Measurements from ENCODE around the gene KCNAB1.

KCNAB1 gene

GRCh38 chr3:156349978-156350377, 229.6 kb downstream of the KCNAB1 start:
- H3K4me1 ChIP-seq (ENCODE audit: control insufficient read depth, insufficient read depth, low read length) = peaks cover 5% of the 10 kb centered on the region
- H3K27ac ChIP-seq (ENCODE audit: low read depth, low read length) = no peak overlapping the region
- no peak overlapping the region for H3K9ac ChIP-seq (ENCODE audit: low read depth, low read length)
- H3K4me3 ChIP-seq (ENCODE audit: low read depth, low read length) = no peak overlapping the region
- H3K27me3 ChIP-seq (ENCODE audit: control insufficient read depth, insufficient read depth, low read length) = no peaks in the 10 kb centered on the region
- H3K36me3 ChIP-seq (ENCODE audit: control insufficient read depth, insufficient read depth, low read length) = no peaks in the 10 kb centered on the region; the same call in 1 of the 2 replicates
- no peaks in the 10 kb centered on the region for H3K9me3 ChIP-seq (ENCODE audit: control insufficient read depth, insufficient read depth, low read length)

DNA sequence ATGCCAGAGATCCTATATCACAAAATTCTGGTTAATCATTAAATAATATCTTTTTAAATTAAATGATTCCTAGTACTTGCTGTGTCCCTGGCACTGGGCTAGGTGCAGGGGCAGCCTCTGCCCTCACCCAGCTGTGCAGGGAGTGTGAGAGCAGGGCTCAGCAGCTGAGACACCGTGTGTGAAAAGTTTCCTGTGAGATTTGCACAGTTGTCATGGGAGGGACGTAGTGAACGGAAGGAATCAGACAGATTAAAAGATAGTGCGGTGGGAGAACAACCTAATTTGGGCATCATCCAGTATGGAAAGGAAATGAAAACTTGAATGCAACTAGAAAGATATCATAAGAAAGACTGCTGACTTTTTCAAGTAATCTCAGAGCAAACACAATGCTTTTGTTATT, 230.4 kb downstream of the KCNAB1 start:
- H3K4me3 ChIP-seq (ENCODE audit: low read depth, low read length) = no peak overlapping the region
- no peaks in the 10 kb centered on the region for H3K9me3 ChIP-seq (ENCODE audit: control insufficient read depth, insufficient read depth, low read length)
- H3K4me1 ChIP-seq (ENCODE audit: control insufficient read depth, insufficient read depth, low read length) = peaks cover 10% of the 10 kb centered on the region
- no peak overlapping the region for H3K27ac ChIP-seq (ENCODE audit: low read depth, low read length)
- H3K9ac ChIP-seq (ENCODE audit: low read depth, low read length) = no peak overlapping the region
- H3K36me3 ChIP-seq (ENCODE audit: control insufficient read depth, insufficient read depth, low read length) = no peaks in the 10 kb centered on the region; the same call in 1 of the 2 replicates
- H3K27me3 ChIP-seq (ENCODE audit: control insufficient read depth, insufficient read depth, low read length) = no peaks in the 10 kb centered on the region

DNA sequence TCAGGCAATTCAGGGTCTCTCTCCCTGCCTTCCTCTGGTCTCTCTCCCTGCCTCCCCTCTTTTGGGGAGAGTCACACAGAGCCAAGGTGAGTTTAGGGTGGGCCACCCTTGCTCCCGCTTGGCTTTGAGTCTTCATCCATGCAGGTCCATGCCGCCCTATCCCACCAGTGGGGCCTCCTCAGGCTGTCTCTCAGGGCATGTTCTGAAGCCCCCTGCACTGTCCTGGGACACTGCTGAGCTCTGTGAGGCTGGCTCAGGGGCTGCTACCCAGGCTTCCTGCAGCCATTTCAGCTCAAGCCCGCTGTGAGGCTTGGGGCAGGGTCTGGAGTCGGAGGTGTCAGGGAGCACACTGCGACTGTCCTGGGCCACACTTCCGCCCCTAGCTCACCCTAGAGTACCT, 231.4 kb downstream of the KCNAB1 start:
- H3K36me3 ChIP-seq (ENCODE audit: control insufficient read depth, insufficient read depth, low read length) = no peaks in the 10 kb centered on the region; the same call in 1 of the 2 replicates
- H3K9ac ChIP-seq (ENCODE audit: low read depth, low read length) = no peak overlapping the region
- no peak overlapping the region for H3K4me3 ChIP-seq (ENCODE audit: low read depth, low read length)
- no peaks in the 10 kb centered on the region for H3K9me3 ChIP-seq (ENCODE audit: control insufficient read depth, insufficient read depth, low read length)
- peaks cover 10% of the 10 kb centered on the region for H3K4me1 ChIP-seq (ENCODE audit: control insufficient read depth, insufficient read depth, low read length)
- no peak overlapping the region for H3K27ac ChIP-seq (ENCODE audit: low read depth, low read length)
- H3K27me3 ChIP-seq (ENCODE audit: control insufficient read depth, insufficient read depth, low read length) = no peaks in the 10 kb centered on the region

- H3K9ac ChIP-seq (ENCODE audit: low read depth, low read length) = no peak overlapping the region
- H3K4me1 ChIP-seq (ENCODE audit: control insufficient read depth, insufficient read depth, low read length) = peaks cover 10% of the 10 kb centered on the region
- H3K27ac ChIP-seq (ENCODE audit: low read depth, low read length) = no peak overlapping the region
- no peaks in the 10 kb centered on the region for H3K9me3 ChIP-seq (ENCODE audit: control insufficient read depth, insufficient read depth, low read length)
- no peaks in the 10 kb centered on the region; the same call in 1 of the 2 replicates for H3K36me3 ChIP-seq (ENCODE audit: control insufficient read depth, insufficient read depth, low read length)
- no peaks in the 10 kb centered on the region for H3K27me3 ChIP-seq (ENCODE audit: control insufficient read depth, insufficient read depth, low read length)
- no peak overlapping the region for H3K4me3 ChIP-seq (ENCODE audit: low read depth, low read length)
Measured at GRCh38 chr3:156352728-156353127, 232.3 kb downstream of the KCNAB1 start.

DNA sequence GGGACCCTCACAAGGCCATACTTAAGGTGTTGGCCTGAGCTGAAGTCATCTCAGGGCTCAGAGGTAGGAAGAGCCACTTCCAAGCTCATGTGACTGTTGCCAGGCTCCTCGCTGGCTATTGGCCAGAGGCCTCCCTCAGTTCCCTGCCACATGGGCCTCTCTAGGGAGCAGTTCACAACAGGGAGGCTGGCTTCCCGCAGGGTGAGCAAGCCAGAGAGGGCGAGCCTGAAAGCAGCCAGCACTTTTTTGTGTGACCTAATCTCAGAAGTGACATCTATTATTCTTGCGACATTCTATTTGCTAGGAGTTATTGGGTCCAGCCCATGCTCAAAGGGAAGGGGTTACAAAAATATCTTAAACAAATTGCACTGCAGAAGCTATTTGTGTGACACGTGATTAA, 233.2 kb downstream of the KCNAB1 start:
- Histone ChIP-seq H3K36me3 (ENCODE audit: control insufficient read depth, insufficient read depth, low read length) (no peaks in the 10 kb centered on the region; the same call in 1 of the 2 replicates), H3K9me3 (ENCODE audit: control insufficient read depth, insufficient read depth, low read length) (no peaks in the 10 kb centered on the region), H3K4me3 (ENCODE audit: low read depth, low read length) (no peak overlapping the region), H3K9ac (ENCODE audit: low read depth, low read length) (no peak overlapping the region), H3K4me1 (ENCODE audit: control insufficient read depth, insufficient read depth, low read length) (peaks cover 17% of the 10 kb centered on the region), H3K27ac (ENCODE audit: low read depth, low read length) (no peak overlapping the region), H3K27me3 (ENCODE audit: control insufficient read depth, insufficient read depth, low read length) (no peaks in the 10 kb centered on the region)

DNA sequence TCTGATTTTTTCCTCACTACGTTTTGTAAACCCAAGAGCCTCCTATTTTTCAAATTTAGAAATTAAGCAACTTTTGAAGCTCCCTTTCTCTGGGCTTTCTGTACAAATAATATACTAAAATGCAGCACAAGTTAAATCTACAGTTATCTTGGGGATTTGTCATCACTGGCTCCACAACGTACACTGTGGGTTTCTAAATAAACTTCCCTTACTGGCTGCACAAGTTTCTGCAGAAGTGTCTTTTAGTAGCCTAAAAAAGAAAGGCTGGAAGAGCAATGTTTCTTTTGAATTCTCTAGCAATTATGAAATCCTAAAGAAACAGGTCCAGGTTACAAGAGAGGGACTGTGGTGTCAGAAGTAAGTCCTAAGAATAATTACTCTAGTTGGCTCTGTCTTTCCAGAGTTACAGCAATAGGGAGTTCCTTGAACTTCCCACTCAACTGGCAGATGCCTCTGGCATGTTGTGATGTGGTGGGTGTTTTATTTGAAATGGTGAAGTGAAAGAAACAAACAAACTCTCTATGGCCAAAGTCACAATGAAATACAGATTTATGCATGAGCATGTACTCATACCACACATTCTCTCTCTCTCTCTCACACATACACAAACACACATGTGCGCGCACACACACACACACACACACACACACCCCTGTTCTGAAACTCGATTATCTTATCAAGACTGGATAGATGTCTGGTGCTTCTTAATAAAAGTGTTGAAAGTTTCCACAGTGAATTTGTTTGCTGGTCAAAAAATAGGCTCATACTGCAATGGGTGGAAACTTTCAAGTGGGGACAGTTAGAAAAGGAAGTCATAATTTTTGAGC, 236.4 kb downstream of the KCNAB1 start:
- Histone ChIP-seq H3K9ac (ENCODE audit: low read depth, low read length) (no peak overlapping the region), H3K36me3 (ENCODE audit: control insufficient read depth, insufficient read depth, low read length) (no peaks in the 10 kb centered on the region; the same call in 1 of the 2 replicates), H3K27ac (ENCODE audit: low read depth, low read length) (no peak overlapping the region), H3K9me3 (ENCODE audit: control insufficient read depth, insufficient read depth, low read length) (no peaks in the 10 kb centered on the region), H3K27me3 (ENCODE audit: control insufficient read depth, insufficient read depth, low read length) (no peaks in the 10 kb centered on the region), H3K4me3 (ENCODE audit: low read depth, low read length) (no peak overlapping the region), H3K4me1 (ENCODE audit: control insufficient read depth, insufficient read depth, low read length) (peaks cover 26% of the 10 kb centered on the region)

DNA sequence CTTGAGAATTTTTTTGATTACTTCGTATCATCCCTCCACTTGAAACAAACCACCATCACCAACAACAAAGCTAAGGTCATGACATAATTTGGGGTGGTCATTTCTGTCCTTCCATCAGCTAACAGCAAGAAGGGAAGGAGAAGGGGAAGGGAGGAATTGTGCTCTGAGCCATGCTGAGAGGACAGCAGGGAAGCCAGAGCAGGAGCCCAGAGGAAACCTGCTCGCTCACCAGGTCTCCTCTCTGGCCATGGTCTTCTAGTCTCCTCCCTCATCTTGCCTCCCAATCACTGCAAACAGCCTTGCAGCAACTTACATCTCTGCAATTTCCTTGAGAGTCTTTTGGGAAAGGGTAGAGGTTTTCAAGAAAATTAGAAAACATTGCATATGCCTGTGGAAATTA, 237.9 kb downstream of the KCNAB1 start:
- H3K4me3 ChIP-seq (ENCODE audit: low read depth, low read length) = no peak overlapping the region
- H3K36me3 ChIP-seq (ENCODE audit: control insufficient read depth, insufficient read depth, low read length) = no peaks in the 10 kb centered on the region; the same call in 1 of the 2 replicates
- H3K27ac ChIP-seq (ENCODE audit: low read depth, low read length) = no peak overlapping the region
- H3K27me3 ChIP-seq (ENCODE audit: control insufficient read depth, insufficient read depth, low read length) = no peaks in the 10 kb centered on the region
- H3K9me3 ChIP-seq (ENCODE audit: control insufficient read depth, insufficient read depth, low read length) = no peaks in the 10 kb centered on the region
- peaks cover 26% of the 10 kb centered on the region for H3K4me1 ChIP-seq (ENCODE audit: control insufficient read depth, insufficient read depth, low read length)
- no peak overlapping the region for H3K9ac ChIP-seq (ENCODE audit: low read depth, low read length)

DNA sequence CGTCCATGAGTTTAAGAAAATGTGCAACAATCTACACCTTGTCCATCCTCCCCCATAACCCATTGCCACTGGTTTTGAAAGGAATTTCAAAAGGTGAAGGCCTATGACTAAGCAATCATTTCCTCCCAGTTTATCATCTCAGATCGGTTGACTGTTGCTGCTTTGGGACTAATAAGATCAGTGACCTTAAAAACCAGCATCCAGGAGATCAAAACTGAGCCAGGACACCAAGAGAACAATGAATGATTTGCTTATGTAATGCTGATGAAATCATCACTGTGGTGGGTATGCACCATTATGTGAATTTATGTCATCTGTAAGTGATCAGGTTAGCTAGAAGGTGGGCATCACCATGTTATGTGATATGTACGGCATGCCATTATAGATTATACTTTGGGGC, 239.0 kb downstream of the KCNAB1 start:
- no peaks in the 10 kb centered on the region; the same call in 1 of the 2 replicates for H3K36me3 ChIP-seq (ENCODE audit: control insufficient read depth, insufficient read depth, low read length)
- no peaks in the 10 kb centered on the region for H3K9me3 ChIP-seq (ENCODE audit: control insufficient read depth, insufficient read depth, low read length)
- no peaks in the 10 kb centered on the region for H3K27me3 ChIP-seq (ENCODE audit: control insufficient read depth, insufficient read depth, low read length)
- H3K4me3 ChIP-seq (ENCODE audit: low read depth, low read length) = no peak overlapping the region
- no peak overlapping the region for H3K9ac ChIP-seq (ENCODE audit: low read depth, low read length)
- peaks cover 26% of the 10 kb centered on the region for H3K4me1 ChIP-seq (ENCODE audit: control insufficient read depth, insufficient read depth, low read length)
- H3K27ac ChIP-seq (ENCODE audit: low read depth, low read length) = no peak overlapping the region

- Histone ChIP-seq H3K27ac (ENCODE audit: low read depth, low read length) (no peak overlapping the region), H3K9ac (ENCODE audit: low read depth, low read length) (no peak overlapping the region), H3K4me3 (ENCODE audit: low read depth, low read length) (no peak overlapping the region)
Measured at GRCh38 chr3:156360083-156360482, 239.7 kb downstream of the KCNAB1 start.

DNA sequence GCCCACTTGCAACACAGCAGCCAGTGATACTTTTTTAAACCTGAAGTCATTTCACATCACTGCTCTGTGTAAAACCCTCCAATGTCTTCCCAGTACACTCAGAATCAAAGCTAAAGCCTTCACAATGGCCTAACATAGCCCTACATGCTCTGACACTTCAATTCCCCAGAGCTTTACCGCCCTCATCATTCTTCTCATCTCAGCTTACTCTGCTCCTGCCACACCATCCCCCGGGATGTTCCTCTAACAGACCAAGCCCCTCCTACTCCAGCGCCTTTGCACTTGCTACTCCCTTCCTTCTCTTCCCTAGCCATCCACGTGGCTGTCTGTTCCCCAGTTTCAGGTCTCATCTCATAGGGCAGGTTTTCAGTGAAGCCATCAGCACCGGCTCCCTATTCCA, 240.6 kb downstream of the KCNAB1 start:
- Histone ChIP-seq H3K9me3 (ENCODE audit: control insufficient read depth, insufficient read depth, low read length) (no peaks in the 10 kb centered on the region), H3K27ac (ENCODE audit: low read depth, low read length) (no peak overlapping the region), H3K9ac (ENCODE audit: low read depth, low read length) (no peak overlapping the region), H3K4me1 (ENCODE audit: control insufficient read depth, insufficient read depth, low read length) (peaks cover 27% of the 10 kb centered on the region), H3K4me3 (ENCODE audit: low read depth, low read length) (no peak overlapping the region), H3K36me3 (ENCODE audit: control insufficient read depth, insufficient read depth, low read length) (no peaks in the 10 kb centered on the region), H3K27me3 (ENCODE audit: control insufficient read depth, insufficient read depth, low read length) (no peaks in the 10 kb centered on the region)

More at GRCh38 chr3:156360083-156360482, 239.7 kb downstream of the KCNAB1 start:
- Histone ChIP-seq H3K4me1 (ENCODE audit: control insufficient read depth, insufficient read depth, low read length) (peaks cover 23% of the 10 kb centered on the region), H3K36me3 (ENCODE audit: control insufficient read depth, insufficient read depth, low read length) (no peaks in the 10 kb centered on the region), H3K9me3 (ENCODE audit: control insufficient read depth, insufficient read depth, low read length) (no peaks in the 10 kb centered on the region), H3K27me3 (ENCODE audit: control insufficient read depth, insufficient read depth, low read length) (no peaks in the 10 kb centered on the region)

- Histone ChIP-seq H3K4me3 (ENCODE audit: low read depth, low read length) (no peak overlapping the region), H3K27ac (ENCODE audit: low read depth, low read length) (no peak overlapping the region), H3K9ac (ENCODE audit: low read depth, low read length) (no peak overlapping the region), H3K36me3 (ENCODE audit: control insufficient read depth, insufficient read depth, low read length) (no peaks in the 10 kb centered on the region), H3K9me3 (ENCODE audit: control insufficient read depth, insufficient read depth, low read length) (no peaks in the 10 kb centered on the region), H3K4me1 (ENCODE audit: control insufficient read depth, insufficient read depth, low read length) (peaks cover 37% of the 10 kb centered on the region), H3K27me3 (ENCODE audit: control insufficient read depth, insufficient read depth, low read length) (no peaks in the 10 kb centered on the region)
Measured at GRCh38 chr3:156366559-156366958, 246.2 kb downstream of the KCNAB1 start.
